NCI-H1694 (cell line): ENCODE results near the gene C6orf15.
"Not testable (repeated sequence)": the region's sequence is repeated elsewhere in the genome, so short reads cannot be mapped to it uniquely, and the experiment has no call there.

Experiments used
- DNase-seq: peaks from one replicate; lab custom pipeline; 2025; lab: John Stamatoyannopoulos, UW

The C6orf15 gene

DNA sequence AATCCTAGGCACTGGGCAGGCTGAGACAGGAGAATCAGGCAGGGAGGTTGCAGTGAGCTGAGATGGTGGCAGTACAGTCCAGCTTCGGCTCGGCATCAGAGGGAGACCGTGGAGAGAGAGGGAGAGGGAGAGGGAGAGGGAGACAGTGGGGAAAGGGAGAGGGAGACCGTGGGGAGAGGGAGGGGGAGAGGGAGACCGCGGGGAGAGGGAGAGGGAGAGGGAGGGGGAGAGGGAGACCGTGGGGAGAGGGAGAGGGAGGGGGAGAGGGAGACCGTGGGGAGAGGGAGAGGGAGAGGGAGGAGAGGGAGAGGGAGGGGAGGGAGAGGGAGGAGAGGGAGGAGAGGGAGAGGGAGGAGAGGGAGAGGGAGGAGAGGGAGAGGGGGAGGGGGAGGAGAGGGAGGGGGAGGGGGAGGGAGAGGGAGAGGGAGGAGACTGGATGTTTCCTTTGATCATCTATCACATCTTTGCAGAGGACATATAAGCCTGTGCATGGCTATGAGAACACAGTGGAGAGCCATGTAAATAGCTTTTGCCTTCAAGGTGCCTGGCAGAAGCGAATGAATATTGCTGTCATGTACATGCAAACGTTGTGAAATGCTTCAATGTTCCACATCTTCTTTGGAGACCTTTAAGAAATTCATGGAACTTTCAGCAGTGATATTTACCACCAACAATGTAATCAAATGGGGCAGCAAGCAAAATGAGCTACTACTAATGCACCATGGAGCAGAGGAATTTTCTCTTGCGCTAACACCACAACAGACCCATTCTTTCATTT lies 44.3 kb downstream of the C6orf15 start:
- not testable (repeated sequence) for DNase-seq

DNA sequence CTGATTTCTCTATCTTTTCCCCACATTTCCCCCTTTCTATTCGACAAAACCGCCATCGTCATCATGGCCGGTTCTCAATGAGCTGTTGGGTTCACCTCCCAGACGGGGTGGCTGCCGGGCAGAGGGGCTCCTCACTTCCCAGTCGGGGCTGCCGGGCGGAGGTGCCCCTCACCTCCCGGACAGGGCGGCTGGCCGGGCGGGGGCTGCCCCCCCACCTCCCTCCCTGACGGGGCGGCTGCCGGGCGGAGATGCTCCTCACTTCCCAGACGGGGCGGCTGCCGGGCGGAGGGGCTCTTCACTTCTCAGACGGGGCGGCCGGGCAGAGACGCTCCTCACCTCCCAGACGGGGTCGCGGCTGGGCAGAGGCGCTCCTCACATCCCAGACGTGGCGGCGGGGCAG lies 45.3 kb downstream of the C6orf15 start:
- DNase-seq = not testable (repeated sequence)

DNA sequence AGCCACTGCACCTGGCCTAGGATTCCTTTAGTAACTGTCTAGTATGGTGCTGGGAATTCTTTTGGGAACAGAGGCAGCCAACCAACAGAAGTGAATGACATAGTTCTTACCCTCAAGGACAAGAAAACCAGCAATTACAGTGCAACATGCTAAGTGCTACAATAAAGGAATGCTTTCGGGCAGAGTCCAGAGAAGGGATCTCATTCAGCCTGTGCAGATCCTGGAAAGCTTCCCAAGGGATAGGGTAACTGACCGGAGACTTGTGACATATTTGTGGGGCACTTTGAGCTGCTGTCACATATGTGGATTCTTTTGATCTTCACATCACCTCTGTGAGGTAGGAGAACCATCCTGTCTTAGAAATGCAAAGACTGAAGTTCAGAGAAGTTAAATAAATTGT lies 46.8 kb downstream of the C6orf15 start:
- no peak for DNase-seq

DNA sequence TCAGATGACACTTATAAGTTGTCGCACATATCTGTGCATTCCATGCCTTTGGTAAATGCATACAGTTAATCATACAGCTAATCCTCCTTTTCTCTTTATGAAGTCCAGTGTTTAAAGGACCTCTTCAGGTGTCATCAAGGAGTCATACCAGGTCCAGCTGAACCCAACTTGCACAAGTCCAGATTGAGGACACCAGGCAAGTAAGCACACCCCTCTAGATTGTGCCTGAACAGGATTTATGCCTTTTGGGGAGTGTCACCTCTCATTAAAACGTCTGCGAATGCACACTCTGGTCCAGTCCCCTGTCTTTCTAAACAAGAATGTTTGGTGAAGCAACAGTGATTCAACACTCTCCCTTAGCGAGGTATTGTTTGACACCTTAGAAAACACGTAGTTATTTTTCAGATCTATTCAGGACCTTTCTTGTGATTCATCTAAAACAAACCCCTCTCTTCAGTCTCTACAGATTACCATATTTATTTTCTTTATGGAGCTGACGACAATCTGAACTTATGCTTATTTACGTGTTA lies 48.4 kb downstream of the C6orf15 start:
- DNase-seq = no peak
